ENCODE data around the gene U2AF2.

U2AF2 gene

DNA sequence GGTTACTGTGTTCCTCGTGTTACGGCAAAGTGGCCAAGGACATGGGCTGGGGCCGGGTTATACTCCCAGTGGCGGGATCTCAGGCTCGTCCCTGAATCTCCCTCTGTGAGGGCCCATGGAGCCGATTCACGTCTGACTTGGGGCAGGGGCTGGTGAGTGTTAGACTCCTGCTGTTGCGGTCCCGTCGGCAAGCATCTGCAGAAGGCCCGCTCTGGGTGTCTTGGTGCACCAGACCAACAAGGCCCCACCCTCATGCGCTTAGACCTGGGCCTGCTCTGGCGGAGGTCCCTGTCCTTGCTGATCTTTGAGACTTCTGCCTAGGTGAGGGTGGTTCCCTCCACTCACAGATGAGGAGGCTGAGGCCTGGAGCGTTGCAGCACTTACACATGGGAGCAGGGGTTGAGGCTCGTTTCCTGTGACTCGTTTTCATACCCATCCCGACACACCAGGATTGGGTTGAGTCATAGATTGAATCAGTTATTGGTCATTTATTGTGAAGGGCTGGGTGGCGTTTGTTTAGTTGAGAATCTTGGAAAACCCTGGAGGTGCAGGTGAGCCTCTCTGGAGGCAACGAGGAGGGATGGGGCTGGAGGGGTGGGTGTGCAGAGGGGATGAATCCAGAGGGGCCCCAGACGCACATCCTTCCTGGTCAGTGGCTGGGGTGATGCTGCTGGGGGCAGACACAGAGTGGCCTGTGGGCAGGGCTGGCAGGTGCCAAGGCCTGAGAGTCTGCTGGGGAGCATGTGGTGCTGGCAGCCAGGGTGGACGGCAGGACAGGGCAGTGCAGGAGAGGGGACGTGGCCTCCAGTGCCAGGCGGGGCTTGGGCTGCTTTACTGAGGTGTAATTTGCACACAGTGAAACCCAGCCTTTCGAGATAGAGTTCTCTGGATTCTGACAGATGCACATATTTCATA, 24.8 kb downstream of the U2AF2 start:
- no peak overlapping the region for H3K4me3 ChIP-seq (ENCODE audit: low read depth, low read length)
- TF ChIP-seq, protein P1, sequence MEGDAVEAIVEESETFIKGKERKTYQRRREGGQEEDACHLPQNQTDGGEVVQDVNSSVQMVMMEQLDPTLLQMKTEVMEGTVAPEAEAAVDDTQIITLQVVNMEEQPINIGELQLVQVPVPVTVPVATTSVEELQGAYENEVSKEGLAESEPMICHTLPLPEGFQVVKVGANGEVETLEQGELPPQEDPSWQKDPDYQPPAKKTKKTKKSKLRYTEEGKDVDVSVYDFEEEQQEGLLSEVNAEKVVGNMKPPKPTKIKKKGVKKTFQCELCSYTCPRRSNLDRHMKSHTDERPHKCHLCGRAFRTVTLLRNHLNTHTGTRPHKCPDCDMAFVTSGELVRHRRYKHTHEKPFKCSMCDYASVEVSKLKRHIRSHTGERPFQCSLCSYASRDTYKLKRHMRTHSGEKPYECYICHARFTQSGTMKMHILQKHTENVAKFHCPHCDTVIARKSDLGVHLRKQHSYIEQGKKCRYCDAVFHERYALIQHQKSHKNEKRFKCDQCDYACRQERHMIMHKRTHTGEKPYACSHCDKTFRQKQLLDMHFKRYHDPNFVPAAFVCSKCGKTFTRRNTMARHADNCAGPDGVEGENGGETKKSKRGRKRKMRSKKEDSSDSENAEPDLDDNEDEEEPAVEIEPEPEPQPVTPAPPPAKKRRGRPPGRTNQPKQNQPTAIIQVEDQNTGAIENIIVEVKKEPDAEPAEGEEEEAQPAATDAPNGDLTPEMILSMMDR (IDR thresholded peaks at IDR 0.05; ENCODE audit: low read depth, low read length) = no peak

DNA sequence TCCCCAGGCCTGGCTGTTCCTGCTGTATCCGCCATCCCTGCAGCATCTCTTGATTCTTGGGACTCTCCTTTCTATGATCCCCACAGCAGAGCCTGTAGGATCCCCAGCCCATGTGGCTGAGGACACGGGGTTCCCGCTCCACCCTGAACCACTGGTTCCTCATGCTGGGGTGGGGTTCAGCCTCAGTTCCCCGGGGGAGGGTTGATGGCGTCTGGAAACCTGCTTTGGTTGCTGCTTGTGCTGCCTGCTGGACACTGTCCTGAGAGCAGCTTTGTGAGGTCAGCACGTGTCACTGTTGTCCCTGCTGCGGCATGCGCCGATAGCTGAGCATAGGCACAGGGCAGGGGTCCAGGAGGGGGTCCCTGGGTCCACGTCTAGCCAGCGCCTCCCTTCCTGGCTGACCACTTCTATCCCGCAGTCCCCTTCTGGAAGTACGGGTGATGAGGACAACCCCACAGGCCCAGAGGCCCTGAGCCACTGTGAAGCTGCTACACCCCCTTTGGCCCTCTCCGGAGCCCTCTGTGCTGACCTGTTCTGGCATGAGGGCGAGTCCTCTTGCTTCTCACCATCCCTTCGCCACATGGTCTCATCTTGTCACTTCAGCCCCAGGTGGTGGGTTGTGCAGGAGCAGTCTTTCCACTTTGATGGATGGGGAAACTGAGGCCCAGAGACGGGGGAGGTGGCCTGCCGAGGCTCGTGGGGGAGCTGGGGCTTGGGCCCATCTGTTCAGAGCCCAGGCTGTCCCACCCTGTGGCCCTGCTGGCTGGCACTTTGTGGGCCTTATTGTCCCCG, 25.7 kb downstream of the U2AF2 start:
- H3K4me3 ChIP-seq (ENCODE audit: low read depth, low read length) = no peak overlapping the region
- TF ChIP-seq, protein P1 (IDR thresholded peaks at IDR 0.05; ENCODE audit: low read depth, low read length) = no peak

DNA sequence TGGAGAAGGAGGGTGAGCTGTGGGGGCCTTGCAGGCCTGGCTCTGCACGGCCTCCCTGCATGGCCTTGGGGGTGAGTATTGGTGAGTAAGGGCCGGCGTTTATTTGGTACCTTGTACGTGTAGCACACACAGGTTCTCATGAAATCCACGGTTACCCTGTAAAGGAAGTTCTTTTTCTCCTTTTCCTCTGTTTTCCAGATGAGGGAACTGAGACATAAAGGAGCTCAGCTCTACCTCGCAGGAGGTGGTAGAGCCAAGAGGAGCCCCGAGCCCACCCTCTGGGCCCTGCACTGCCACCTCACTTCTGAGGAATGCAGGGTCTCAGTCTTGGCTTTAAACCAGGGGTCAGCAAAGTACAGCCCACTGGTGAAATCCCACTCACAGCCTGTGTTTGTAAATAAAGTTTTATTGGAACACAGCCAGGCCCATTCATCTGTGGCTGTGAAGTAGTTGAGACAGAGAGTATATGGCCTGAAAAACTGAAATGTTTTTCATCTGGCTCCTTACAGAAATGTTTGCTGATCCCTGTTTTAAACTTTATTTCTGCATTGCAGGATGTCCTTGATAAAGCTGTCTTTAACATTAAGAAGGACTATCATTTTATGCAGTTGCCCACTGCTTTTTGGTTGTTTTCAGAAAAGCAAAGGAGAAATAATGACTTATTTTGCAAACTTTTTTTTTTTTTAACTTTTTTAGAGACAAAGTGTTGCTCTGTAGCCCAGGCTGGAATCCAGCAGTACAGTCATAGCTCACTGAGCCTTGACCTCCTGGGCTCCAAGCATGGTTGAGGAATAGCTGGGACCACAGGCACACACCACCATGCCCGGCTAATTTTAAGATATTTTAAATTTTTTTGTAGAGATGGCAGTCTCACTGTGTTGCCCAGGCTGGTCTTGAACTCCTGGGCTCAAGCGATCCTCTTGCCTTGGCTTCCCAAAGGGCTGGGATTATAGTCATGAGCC, 26.6 kb downstream of the U2AF2 start:
- no peak overlapping the region for H3K4me3 ChIP-seq (ENCODE audit: low read depth, low read length)
- TF ChIP-seq, protein P1 (IDR thresholded peaks at IDR 0.05; ENCODE audit: low read depth, low read length) = no peak

DNA sequence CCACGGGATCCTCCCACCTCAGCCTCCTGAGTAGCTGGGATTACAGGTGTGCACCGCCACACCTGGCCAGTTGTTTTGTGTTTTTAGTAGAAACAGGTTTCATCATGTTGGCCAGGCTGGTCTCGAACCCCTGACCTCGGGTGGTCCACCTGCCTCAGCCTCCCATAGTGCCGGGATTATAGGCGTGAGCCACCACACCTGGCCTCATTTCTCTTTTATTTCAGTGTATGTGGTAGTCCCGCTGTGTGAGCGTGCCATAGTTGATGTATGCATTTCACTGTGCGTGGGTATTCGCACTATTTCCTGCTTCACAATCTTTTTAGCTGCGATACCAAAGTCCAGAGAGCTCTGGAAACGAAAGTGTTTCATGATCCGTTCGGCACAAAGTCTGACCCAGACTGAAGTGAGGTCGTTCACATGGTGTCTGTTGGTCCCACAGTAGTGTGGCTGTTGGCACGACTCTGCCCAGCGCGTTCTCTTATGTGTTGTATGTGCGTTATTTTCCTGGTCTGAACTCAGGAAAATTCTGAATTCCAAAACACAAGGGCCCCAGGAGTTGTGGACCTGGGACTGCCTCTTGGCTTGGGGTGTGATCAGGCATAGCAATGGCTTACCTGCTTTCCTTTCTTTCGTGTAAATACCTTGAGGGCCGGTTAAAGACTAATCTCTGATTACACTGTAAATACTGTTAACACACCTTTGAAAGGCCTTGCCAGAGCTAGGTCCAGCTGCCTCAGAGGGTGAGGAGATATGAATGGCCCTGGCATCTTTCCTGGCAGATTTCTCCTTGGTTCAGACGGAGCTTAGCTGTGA, 28.8 kb downstream of the U2AF2 start:
- no peak overlapping the region for H3K4me3 ChIP-seq (ENCODE audit: low read depth, low read length)
- TF ChIP-seq, protein P1 (IDR thresholded peaks at IDR 0.05; ENCODE audit: low read depth, low read length) = no peak

DNA sequence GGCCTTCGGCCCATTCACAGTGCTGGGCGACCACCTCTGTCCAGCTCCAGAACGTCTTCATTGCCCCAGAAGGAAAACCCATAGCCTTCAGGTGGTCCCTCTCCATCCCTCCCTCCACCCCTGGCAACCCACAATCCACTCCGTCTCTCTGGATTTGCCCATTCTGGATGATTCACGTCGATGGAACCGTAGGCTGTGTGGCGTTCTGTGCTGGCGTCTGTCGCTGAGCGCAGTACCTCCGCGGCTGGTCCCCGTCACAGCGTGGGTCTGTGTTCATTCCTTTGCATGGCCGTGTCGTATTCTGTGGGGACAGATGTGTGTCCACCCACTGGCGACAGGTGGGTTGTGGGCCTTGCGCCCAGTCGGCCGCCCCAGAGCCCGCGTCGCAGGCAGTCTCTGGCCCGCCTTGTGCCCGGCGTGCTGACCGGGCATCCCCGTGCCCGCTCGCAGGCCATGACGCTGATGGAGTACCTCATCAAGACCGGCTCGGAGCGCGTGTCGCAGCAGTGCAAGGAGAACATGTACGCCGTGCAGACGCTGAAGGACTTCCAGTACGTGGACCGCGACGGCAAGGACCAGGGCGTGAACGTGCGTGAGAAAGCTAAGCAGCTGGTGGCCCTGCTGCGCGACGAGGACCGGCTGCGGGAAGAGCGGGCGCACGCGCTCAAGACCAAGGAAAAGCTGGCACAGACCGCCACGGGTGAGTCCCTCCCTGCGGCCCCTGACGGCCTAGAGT, 30.3 kb downstream of the U2AF2 start:
- no peak overlapping the region for H3K4me3 ChIP-seq (ENCODE audit: low read depth, low read length)
- TF ChIP-seq, protein P1 (IDR thresholded peaks at IDR 0.05; ENCODE audit: low read depth, low read length) = no peak

DNA sequence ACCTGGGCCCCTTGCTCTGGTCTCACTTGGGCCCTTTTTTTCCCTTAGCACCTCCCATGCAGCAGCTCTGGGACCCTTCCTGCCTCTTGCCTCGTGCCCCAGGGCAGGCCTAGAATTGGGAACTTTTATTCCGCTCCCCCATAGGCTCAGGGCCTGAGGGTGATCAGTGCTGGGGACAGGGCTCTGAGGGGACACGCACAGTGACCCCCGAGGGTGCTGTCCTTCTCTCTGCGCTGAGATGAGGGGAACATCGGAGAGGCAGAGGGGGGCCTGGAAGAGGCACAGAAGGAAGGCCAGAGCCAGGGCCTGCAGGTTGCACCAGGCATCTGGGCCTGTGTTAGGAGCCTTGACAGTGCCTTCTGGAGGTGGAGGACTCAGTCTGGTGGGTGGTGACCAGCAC, 30.9 kb downstream of the U2AF2 start:
- TF ChIP-seq, protein P1 (IDR thresholded peaks at IDR 0.05; ENCODE audit: low read depth, low read length) = no peak
- no peak overlapping the region for H3K4me3 ChIP-seq (ENCODE audit: low read depth, low read length)
